Pancreas (tissue), 10 donors: ENCODE data around the gene DOHH. TPM values are rescaled to one million over a fixed set of nuclear protein-coding genes. Genes with fewer than 3 reads are reported as not detected.

ENCODE experiments used
- ATAC-seq, 4 donors: fragments of 200-7000 bp; cut with Tn5 transposase; one replicate each; pipeline versions ENCODE4 v1.8.0 to v1.9.1; 2020; ENCODE audit warnings: mild to moderate bottlenecking in 4 of 4, moderate library complexity in 4 of 4
- DNase-seq, 6 donors: peaks; one replicate each; pipeline ENCODE4 v3.0.0-alpha.2; 2020
- FAIRE-seq: peaks from 2 replicates; lab custom pipeline; 2012; peaks lifted over from hg19 to GRCh38; lab: Jason Lieb, UNC
- H3K27ac ChIP-seq, 4 donors: fragments of 200-600 bp; sonication (generic); 1 replicate in 3 of 4; 2 replicates in 1 of 4; pipeline versions ENCODE4 v1.5.0 to v1.8.0; 2020
- H3K27me3 ChIP-seq, 4 donors: fragments of 200-600 bp; one replicate each; pipeline ENCODE4 v1.8.0; 2021
- H3K36me3 ChIP-seq, 3 donors: fragments of 200-600 bp; sonication (generic) in 1 of 3; one replicate each; pipeline versions ENCODE4 v1.5.0 to v1.8.0; 2020 to 2021
- H3K4me1 ChIP-seq, 3 donors: fragments of 200-600 bp; one replicate each; pipeline ENCODE4 v1.8.0; 2021
- H3K4me3 ChIP-seq, 4 donors: fragments of 200-600 bp; sonication (generic) in 2 of 4; one replicate each; pipeline versions ENCODE4 v1.5.0 to v1.8.0; 2020 to 2021
- H3K9me3 ChIP-seq, 4 donors: fragments of 200-600 bp; one replicate each; pipeline ENCODE4 v1.8.0; 2021
- CTCF ChIP-seq, 4 donors: fragments of 200-600 bp; sonication (generic) in 3 of 4; IDR thresholded peaks; one replicate each; pipeline versions ENCODE4 v1.5.0 to v1.8.0; 2021; ENCODE audit warnings: antibody characterized with exemption in 4 of 4
- WGBS, 2 donors: extraction: QIAGEN DNeasy Blood & Tissue Kit; methylation state at CpG; one replicate each; pipeline ENCODE4 v1.1.7; 2013; 5-methylcytosine and 5-hydroxymethylcytosine counted together
- intact Hi-C, 3 donors: fragments of 100-400 bp; cut with DNase I; formaldehyde crosslinking; loops; one replicate each; pipeline versions ENCODE4 v1.11.1 to v1.14.2; 2022
- polyA plus RNA-seq, 2 donors: library from polyadenylated mRNA; stranded (reverse); fragments of 200-250 nt; gene quantifications; one replicate each; pipeline ENCODE4 v1.2.3, GENCODE V29; 2013
- total RNA-seq, 6 donors: library from RNA; stranded (reverse); fragmentation: NEBNext Ultra II Directional in 4 of 6; extraction: Animal tissue kit (Norgen Biotek cat#: 25700) in 4 of 6; gene quantifications; one replicate each; pipeline versions ENCODE4 v1.2.1 to v1.2.4, GENCODE V29; 2021 to 2023
- donor health status: healthy with polysubstance abuse.
- donor health status: DM: no; HTN: no; CAD: no; lungs with moderate emphysema.
- donor health status: DM: no; HTN: no; CAD: no.
- donor health status: control.
- donor health status: control.
- donor health status: Bipolar disorder and iron deficiency.
- donor health status: DM: yes; HTN: yes; CAD: no.
- donor health status: DM: no; HTN: no; CAD: no.
- donor health status: DM: no; HTN: no; CAD: no.
- donor health status: DM: yes; HTN: yes; CAD: no.

DOHH gene
- total and polyA plus RNA-seq, 8 donors, result 3.2 to 10.5 (median 5.0) TPM

DNA sequence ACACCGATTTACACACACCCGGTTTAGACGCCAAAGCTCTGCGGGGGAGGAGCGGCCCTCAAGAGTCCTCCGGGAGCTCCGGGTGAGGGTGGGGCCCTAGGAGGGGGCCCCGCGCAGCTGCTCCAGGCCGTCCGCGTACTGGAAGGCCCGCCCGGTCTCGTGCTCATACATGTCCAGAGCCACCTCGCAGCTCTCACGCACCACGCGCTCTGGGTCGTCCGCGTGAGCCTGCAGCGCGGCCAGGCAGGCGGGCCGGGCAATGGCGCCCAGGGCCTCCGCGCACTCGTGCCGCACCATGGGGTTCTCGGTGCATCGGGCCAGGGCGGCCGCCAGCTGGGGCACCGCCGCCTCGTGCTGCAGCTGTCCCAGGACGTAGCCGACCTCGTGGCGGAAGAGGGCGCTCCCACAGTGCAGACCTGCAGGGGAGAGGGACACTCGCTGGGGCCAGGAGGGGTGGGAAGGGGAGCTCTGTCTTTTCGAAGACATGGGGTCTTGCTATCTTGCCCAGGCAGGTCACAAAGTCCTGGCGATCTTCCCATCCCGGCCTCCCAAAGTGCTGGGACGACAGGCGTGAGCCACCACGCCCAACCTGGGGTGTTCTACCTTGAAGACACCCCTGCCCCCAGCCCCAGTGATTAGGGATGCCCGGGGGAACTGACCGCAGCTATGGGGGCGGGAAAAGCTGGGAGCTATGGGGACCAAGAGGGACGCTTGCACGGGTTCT is 8.9 kb downstream of the DOHH start:
- FAIRE-seq, result no peak
- no peaks in the 10 kb centered on the region for H3K27me3 ChIP-seq
- no peak for TF ChIP-seq CTCF (IDR thresholded peaks at IDR 0.05)
- WGBS, 2 donors, result 96% methylated on average over 55 of the region's 55 CpGs
- no peak overlapping the region for H3K27ac ChIP-seq
- no peaks in the 10 kb centered on the region for H3K4me1 ChIP-seq
- intact Hi-C loops, result no loop called here
- no peaks in the 10 kb centered on the region for H3K9me3 ChIP-seq
- H3K36me3 ChIP-seq, result peaks cover 0 to 22% (median 0%) of the 10 kb centered on the region in 3 donors
- no peak overlapping the region for H3K4me3 ChIP-seq
- no peak for ATAC-seq
- peak in 1 of 6 donors; percentile 35 for DNase-seq

DNA sequence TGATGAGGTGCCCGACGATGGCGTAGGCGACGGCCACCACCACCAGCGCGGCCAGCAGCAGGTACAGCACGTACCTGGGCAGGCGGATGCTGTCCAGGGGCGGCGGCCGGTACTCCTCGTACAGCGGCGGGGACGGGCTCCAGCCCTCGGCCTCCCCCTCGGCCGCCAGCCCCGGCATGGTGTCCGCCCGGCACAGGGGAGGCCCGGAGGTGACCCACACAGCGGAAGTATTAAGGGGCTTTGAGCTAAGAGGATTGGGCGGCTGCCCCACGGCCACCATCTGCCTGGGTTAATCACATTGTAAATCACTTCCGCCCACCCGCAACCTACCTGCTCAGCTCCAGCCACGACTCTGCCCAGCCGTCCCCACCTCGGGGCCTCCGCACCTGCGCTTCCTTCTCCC is 17.2 kb downstream of the DOHH start, which contains the start of gene SMIM44:
Gene SMIM44, minus strand, starts transcription at position 216 of the 403 bp plus-strand sequence. Its CDS starts 38 bp downstream, at position 178.
- H3K27ac ChIP-seq, result no peak within 1 kb of the TSS
- ATAC-seq (no peak), DNase-seq (peak in 1 of 6 donors; percentile 76), FAIRE-seq (no peak)
- no peaks in the 10 kb centered on the region for H3K4me1 ChIP-seq
- peak within 1 kb of the TSS in 1 of 4 donors; percentile 12 for H3K4me3 ChIP-seq
- H3K27me3 ChIP-seq, result peaks cover 0 to 5% (median 0%) of the 10 kb centered on the region in 4 donors
- no peaks in the 10 kb centered on the region for H3K36me3 ChIP-seq
- 61 to 65% methylated on average over 20 to 33 of the region's 33 CpGs for WGBS, 2 donors
- TF ChIP-seq CTCF (IDR thresholded peaks at IDR 0.05), result no peak
- intact Hi-C loops, result no loop called here
- H3K9me3 ChIP-seq, result no peaks in the 10 kb centered on the region

GRCh38 chr19:3482507-3483225 is 17.8 kb downstream of the DOHH start:
- FAIRE-seq (no peak), ATAC-seq (no peak), DNase-seq (peak in 3 of 6 donors; percentile 55 to 68 (median 68))
- no peak for TF ChIP-seq CTCF (IDR thresholded peaks at IDR 0.05)
- Histone ChIP-seq H3K4me3 (peak overlapping the region in 1 of 4 donors; percentile 12), H3K9me3 (no peaks in the 10 kb centered on the region), H3K27ac (no peak overlapping the region), H3K36me3 (no peaks in the 10 kb centered on the region), H3K27me3 (peaks cover 0 to 5% (median 0%) of the 10 kb centered on the region in 4 donors), H3K4me1 (no peaks in the 10 kb centered on the region)
- 57 to 67% methylated on average over 39 to 49 of the region's 49 CpGs for WGBS, 2 donors
- intact Hi-C loops, result no loop called here

DNA sequence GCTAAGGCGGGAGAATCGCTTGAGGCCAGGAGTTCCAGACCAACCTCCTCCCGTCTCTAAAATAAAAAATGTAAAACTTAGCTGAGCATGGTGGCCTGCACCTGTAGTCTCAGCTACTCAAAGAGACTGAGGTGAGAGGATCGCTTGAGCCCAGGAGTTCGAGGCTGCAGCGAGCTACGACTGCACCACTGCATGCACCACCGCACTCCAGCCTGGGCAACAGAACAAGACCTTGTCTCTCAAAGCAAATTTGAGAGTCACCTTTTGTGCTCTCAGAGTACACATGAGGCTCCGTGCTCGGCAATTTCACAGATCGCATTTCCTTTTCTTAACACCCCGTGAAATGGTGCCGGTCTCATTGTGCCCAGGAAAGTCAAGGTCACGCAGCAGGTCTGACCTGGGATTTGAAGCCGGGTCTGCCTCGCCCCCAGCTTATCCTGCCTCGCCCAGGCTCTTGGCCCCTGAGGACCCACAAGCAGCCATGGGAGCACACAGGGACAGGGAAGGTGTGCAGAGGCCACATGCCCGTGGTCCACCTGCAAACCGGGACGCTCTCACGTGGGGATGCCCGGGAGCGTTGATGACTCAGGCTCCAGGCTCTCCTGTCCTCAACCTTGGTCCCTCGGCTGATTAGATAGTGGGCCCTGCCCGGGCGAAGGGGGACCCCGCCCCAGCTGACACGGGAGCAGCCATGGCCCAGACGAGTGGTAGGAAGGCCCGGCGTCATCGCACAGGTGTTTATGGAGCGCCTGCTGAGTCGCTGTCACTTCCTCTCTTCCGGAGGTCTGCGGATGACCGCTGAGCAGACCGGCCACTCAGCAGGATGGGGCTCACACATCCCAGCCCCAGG is 19.0 kb downstream of the DOHH start:
- peak in 1 of 6 donors; percentile 67 for DNase-seq
- Histone ChIP-seq H3K9me3 (no peaks in the 10 kb centered on the region), H3K36me3 (no peaks in the 10 kb centered on the region), H3K27ac (no peak overlapping the region), H3K4me1 (no peaks in the 10 kb centered on the region), H3K27me3 (peaks cover 0 to 5% (median 0%) of the 10 kb centered on the region in 4 donors), H3K4me3 (no peak overlapping the region)
- ATAC-seq, result peak in 2 of 4 donors; percentile 7 to 20
- no peak for TF ChIP-seq CTCF (IDR thresholded peaks at IDR 0.05)
- 51 to 66% methylated on average over 33 to 38 of the region's 38 CpGs for WGBS, 2 donors
- intact Hi-C loops, result no loop called here
- no peak for FAIRE-seq
